Ectodermal cell (in vitro differentiated cells): ENCODE measurements around the gene UNC13B.
"Not testable (repeated sequence)": the region's sequence is repeated elsewhere in the genome, so short reads cannot be mapped to it uniquely, and the experiment has no call there.

Experiments
- H3K27ac ChIP-seq: 2 replicates; pipeline ENCODE4 v1.7.0; 2013; ENCODE audit warnings: mild to moderate bottlenecking, low read depth, low read length; ENCODE audit not compliant: insufficient read depth, poor library complexity, severe bottlenecking
- H3K27me3 ChIP-seq: 2 replicates; pipeline ENCODE4 v1.7.0; 2013; ENCODE audit warnings: mild to moderate bottlenecking, low read length; ENCODE audit not compliant: insufficient read depth, control insufficient read depth, poor library complexity, severe bottlenecking
- H3K36me3 ChIP-seq: one replicate; pipeline ENCODE4 v1.7.0; 2013; ENCODE audit warnings: low read length; ENCODE audit not compliant: control insufficient read depth, insufficient read depth
- H3K4me1 ChIP-seq: one replicate; pipeline ENCODE4 v1.7.0; 2013; ENCODE audit warnings: low read length; ENCODE audit not compliant: control insufficient read depth, insufficient read depth
- H3K4me3 ChIP-seq: 2 replicates; pipeline ENCODE4 v1.7.0; 2013; ENCODE audit warnings: low read depth, low read length, control low read depth; ENCODE audit not compliant: insufficient read depth
- H3K9me3 ChIP-seq: 2 replicates; pipeline ENCODE4 v1.7.0; 2013; ENCODE audit warnings: mild to moderate bottlenecking, low read length, moderate library complexity; ENCODE audit not compliant: control insufficient read depth
- WGBS, 2 experiments: methylation state at CpG; one replicate each; pipeline ENCODE4 v1.1.7; 2013; ENCODE audit warnings: missing lambda C conversion rate in 2 of 2; 5-methylcytosine and 5-hydroxymethylcytosine counted together

Gene UNC13B

DNA sequence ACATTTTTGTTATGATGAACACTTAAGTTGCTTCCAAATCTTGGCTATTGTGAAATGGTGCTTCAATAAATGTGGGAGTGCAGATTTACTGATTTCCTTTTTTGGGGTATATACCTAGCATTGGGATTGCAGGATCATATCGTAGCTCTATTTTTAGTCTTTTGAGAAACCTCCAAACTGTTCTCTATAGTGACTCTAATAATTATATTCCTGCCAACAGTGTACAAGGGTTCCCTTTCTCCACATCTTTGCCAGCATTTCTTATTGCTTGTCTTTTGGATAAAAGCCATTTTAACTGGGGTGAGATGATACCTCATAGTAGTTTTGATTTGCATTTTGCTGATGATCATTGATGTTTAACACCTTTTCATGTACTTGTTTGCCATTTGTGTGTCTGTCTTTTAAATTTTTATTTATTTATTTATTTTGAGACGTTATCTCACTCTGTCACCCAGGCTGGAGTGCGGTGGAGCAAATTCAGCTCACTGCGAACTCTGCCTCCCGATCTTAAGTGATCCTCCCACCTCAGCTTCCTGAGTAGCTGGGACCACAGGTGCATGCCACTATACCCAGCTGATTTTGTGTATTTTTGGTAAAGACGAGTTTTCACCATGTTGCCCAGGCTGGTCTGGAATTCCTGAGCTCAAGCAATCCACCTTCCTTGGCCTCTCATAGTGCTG is 59.0 kb downstream of the UNC13B start:
- Histone ChIP-seq H3K4me1 (no peaks in the 10 kb centered on the region), H3K27ac (no peak overlapping the region), H3K9me3 (no peaks in the 10 kb centered on the region), H3K4me3 (no peak overlapping the region), H3K36me3 (no peaks in the 10 kb centered on the region), H3K27me3 (no peaks in the 10 kb centered on the region)
- 91 to 93% methylated on average over 6 of the region's 6 CpGs for WGBS, 2 experiments

DNA sequence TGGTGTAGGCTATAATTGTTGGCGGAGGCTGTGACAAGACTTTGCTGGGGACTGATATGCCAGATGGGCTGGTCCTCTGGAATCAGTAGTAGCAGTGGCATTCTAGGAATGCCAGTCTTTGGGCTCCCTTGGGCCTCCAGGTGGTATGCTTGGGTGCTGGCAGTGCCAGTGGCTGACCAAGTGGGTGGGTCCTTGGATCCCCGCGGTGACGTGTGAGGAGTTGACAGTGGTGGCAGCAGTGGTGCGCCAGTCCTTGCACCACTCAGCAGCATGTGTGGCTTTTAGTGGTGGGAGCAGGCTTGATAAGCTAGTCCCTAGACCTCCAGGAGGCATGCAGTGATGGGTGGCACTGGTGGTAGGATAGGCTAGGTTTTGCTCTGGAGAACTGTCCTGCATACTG is 63.9 kb downstream of the UNC13B start:
- no peaks in the 10 kb centered on the region for H3K9me3 ChIP-seq
- WGBS, 2 experiments: 95 to 96% methylated on average over 5 of the region's 5 CpGs

DNA sequence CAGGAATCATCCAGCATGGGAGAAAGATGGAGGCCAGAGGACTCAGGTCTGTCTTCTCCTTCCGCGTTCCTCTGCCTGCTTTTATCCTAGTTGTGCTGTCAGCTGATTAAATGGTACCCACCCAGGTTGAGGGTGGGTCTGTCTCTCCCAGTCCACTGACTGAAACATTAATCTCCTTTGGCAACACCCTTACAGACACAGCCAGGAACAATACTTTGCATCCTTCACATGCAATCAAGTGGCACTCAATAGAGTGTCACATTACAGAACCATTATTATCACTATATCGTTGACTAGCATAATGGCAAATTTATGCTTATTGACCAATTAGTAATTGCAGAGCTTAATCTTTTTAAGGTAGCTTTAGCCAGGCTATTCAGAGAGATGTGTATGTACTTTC is 64.8 kb downstream of the UNC13B start:
- Histone ChIP-seq H3K36me3 (no peaks in the 10 kb centered on the region), H3K27ac (no peak overlapping the region), H3K4me1 (no peaks in the 10 kb centered on the region), H3K4me3 (no peak overlapping the region), H3K27me3 (no peaks in the 10 kb centered on the region), H3K9me3 (no peaks in the 10 kb centered on the region)
- 83 to 95% methylated on average over 3 of the region's 3 CpGs for WGBS, 2 experiments

More for the DNA sequence above, 63.9 kb downstream of the UNC13B start:
- H3K27me3 ChIP-seq: no peaks in the 10 kb centered on the region
- no peaks in the 10 kb centered on the region for H3K36me3 ChIP-seq
- no peak overlapping the region for H3K27ac ChIP-seq
- no peaks in the 10 kb centered on the region for H3K4me1 ChIP-seq
- H3K4me3 ChIP-seq: no peak overlapping the region

DNA sequence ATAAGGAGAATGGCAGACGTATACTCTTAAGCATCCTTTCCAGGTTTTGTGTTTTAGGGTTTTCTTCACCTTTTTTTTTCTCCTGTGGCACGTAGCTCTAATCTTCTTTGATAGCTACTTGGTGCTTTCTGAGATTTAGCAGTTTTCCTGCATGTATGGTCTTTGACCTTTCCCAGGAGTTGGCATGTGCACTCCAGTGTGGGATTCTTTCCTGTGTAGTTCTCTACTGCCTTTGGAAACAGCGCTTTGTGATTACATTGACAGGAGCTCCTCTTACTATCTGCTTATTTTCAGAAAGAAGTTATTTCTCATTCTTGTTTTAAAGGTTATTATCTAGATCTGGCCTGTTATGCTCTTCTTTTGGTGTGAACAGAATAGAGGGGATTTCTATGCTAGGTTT is 65.5 kb downstream of the UNC13B start:
- no peaks in the 10 kb centered on the region for H3K4me1 ChIP-seq
- no peaks in the 10 kb centered on the region for H3K27me3 ChIP-seq
- no peaks in the 10 kb centered on the region for H3K9me3 ChIP-seq
- H3K36me3 ChIP-seq: no peaks in the 10 kb centered on the region
- no peak overlapping the region for H3K4me3 ChIP-seq
- whole genome bisulfite sequencing, 2 experiments: 83 to 91% methylated on average over 2 to 3 of the region's 3 CpGs
- H3K27ac ChIP-seq: no peak overlapping the region

DNA sequence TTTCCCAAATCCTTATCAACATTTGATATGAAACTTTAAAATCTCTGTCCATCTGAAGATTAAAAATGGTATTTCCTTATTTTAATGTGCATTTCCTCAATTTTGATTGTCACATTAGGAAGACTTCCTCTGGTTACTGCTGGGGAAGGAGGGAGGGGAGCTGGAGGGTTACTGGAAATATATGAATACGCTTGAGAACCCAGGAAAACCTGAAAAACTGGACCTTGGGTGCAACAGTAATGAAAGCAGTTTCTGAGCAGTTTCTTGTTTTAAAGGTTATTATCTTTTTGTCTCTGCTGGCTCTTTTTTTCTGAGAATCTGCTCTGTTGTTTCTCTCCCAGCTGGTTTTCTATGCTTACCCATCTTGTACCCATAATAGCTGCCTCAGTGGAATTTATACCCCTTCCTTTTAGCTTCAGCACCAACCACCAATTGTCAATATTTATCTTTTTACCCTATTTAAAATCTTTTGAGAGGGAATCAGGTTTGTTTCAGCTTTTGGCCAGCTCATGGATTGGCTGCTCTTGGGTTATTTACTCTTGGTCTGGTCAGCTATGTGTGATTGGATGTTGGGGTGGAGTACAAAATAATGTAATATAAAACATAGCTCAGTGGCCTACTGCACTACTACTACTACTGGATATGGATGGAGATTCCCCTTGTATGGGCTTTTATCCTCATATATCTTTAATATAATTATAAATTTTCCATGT is 67.4 kb downstream of the UNC13B start:
- no peaks in the 10 kb centered on the region for H3K27me3 ChIP-seq
- no peaks in the 10 kb centered on the region for H3K36me3 ChIP-seq
- H3K4me1 ChIP-seq: no peaks in the 10 kb centered on the region
- H3K9me3 ChIP-seq: no peaks in the 10 kb centered on the region
- WGBS, 2 experiments: 91 to 95% methylated on average over 1 of the region's 1 CpG
- no peak overlapping the region for H3K4me3 ChIP-seq
- no peak overlapping the region for H3K27ac ChIP-seq

DNA sequence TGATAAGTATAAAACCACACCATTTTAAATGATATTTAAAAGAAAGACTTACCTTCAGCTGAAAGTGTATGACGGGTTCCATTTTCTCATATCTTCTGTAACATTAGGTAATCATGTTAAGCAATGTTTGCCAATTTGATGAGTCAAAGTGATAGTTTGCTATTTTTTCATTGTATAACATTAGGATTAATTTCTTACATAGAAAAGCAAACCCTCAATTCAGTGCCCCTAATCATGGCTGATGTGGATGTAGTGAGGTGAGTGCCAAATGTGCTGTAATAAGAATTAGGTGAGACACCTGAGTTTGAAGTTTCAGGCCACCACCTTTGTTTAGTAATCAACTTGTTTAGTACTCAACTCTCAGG is 68.0 kb downstream of the UNC13B start:
- Histone ChIP-seq H3K4me1 (no peaks in the 10 kb centered on the region), H3K36me3 (no peaks in the 10 kb centered on the region), H3K27ac (no peak overlapping the region), H3K4me3 (no peak overlapping the region), H3K9me3 (no peaks in the 10 kb centered on the region), H3K27me3 (no peaks in the 10 kb centered on the region)
- WGBS, 2 experiments: 100% methylated on average over 1 of the region's 1 CpG

DNA sequence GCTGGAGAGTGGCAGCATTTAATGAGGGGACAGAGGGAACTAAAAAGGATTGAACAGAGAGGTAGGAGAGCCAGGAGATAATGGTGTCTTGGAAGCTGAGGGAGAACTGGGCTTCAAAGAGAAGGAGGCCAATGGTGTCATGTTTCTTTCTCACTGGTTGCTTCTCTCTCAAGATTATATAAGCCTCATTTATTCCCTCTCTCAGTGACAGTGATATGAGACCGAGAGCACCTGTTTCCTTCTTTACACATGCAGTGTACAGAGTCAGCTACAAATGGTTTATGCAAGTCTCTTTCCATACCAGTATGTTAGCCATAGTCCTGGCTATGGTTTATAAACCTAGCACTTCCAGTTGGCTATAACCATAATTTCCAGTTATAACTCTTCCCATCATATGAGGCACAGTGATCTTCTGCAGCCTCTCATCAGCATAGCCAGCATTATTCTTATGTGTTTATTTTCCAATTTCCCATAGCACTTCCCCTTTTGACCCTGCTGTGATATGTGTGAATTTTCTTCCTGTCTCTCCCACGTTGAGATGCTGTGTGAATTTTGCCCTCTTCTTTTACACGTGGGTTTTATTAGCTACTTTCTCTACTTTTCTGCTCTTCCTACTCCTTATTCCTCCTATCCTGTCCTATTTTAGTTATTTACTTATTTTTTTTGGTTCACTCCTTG is 71.2 kb downstream of the UNC13B start:
- Histone ChIP-seq H3K4me3 (no peak overlapping the region), H3K27ac (no peak overlapping the region), H3K4me1 (no peaks in the 10 kb centered on the region), H3K27me3 (no peaks in the 10 kb centered on the region), H3K9me3 (no peaks in the 10 kb centered on the region), H3K36me3 (no peaks in the 10 kb centered on the region)
- WGBS, 2 experiments: 83 to 92% methylated on average over 3 of the region's 3 CpGs

DNA sequence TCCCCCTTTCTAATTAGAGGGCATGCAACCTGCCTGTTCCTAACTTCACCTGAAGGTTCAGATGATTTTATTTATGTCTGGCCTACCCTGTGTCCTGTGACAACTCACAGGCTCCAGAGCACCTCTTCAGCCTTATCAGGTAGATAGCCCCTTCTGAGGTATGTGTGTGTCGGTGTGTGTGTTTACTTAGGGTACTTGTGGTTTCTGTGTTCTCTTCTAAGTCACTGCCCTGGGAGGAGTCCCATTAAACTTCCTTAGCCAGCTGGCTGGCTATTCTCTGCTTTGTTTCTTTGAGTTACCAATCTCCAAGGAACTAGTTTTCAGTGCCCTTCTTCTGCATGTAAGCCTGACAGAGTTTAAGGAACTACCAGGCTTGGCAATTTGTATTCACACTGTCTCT is 74.9 kb downstream of the UNC13B start:
- Histone ChIP-seq H3K36me3 (no peaks in the 10 kb centered on the region), H3K27me3 (no peaks in the 10 kb centered on the region), H3K4me3 (no peak overlapping the region), H3K9me3 (no peaks in the 10 kb centered on the region), H3K27ac (no peak overlapping the region), H3K4me1 (no peaks in the 10 kb centered on the region)
- WGBS, 2 experiments: 95 to 100% methylated on average over 1 of the region's 1 CpG

DNA sequence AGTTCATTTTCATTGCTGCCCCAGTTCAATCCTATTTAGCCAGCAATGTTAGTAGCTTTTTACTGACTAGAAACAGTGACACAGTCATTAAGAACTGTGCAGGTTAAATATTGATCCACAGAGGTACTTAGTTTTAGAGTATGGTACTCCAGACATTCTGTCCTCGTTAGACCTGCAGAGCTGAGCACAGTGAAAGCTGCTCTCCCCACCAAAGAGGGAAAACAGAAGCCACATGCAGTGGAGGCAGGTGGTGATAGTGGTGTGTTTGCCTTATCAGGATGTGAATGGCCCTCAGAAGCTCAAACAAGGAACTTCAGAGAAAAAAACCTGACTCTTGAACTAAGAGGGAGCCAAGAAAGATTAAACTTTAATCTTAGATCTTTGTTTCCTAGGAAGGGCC is 75.5 kb downstream of the UNC13B start:
- Histone ChIP-seq H3K9me3 (no peaks in the 10 kb centered on the region), H3K4me1 (no peaks in the 10 kb centered on the region), H3K27me3 (no peaks in the 10 kb centered on the region), H3K27ac (no peak overlapping the region), H3K4me3 (no peak overlapping the region), H3K36me3 (no peaks in the 10 kb centered on the region)
- 80 to 85% methylated on average over 1 of the region's 1 CpG for whole genome bisulfite sequencing, 2 experiments

DNA sequence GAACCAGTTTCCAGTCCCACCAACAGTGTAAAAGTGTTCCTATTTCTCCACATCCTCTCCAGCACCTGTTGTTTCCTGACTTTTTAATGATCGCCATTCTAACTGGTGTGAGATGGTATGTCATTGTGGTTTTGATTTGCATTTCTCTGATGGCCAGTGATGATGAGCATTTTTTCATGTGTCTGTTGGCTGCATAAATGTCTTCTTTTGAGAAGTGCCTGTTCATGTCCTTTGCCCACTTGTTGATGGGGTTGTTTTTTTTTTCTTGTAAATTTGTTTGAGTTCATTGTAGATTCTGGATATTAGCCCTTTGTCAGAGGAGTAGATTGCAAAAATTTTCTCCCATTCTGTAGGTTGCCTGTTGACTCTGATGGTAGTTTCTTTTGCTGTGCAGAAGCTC is 84.1 kb downstream of the UNC13B start:
- not testable (repeated sequence) for H3K27me3 ChIP-seq, H3K27ac ChIP-seq, H3K4me1 ChIP-seq, H3K4me3 ChIP-seq, H3K9me3 ChIP-seq, H3K36me3 ChIP-seq
- no CpG with 5 or more reads among the region's 1 CpG for WGBS, 2 experiments
